Epithelial cell of esophagus (primary cell): ENCODE measurements around the gene WASF1.

Source experiments
- DNase-seq: peaks from one replicate; pipeline ENCODE4 v3.0.0; 2010; ENCODE audit warnings: low read depth
- H3K4me3 ChIP-seq: 2 replicates; pipeline ENCODE4 v1.5.1; 2011; ENCODE audit warnings: mild to moderate bottlenecking, low read length, control low read depth
- CTCF ChIP-seq: IDR thresholded peaks from 2 replicates; pipeline ENCODE4 v1.5.1; 2011; ENCODE audit warnings: low read depth, mild to moderate bottlenecking, low read length, control low read depth, inconsistent platforms; ENCODE audit not compliant: insufficient read depth; ENCODE audit errors: missing control alignments

The WASF1 gene

GRCh38 chr6:110188791-110189190, 9.3 kb upstream of the WASF1 start:
- DNase-seq = peak; percentile 54
- H3K4me3 ChIP-seq = no peak overlapping the region
- TF ChIP-seq CTCF = no peak

- DNase-seq = no peak
- no peak overlapping the region for H3K4me3 ChIP-seq
- TF ChIP-seq CTCF = no peak
These were observed 6.4 kb upstream of the WASF1 start for GRCh38 chr6:110185879-110186278.

- TF ChIP-seq CTCF = no peak
These were observed 3.9 kb upstream of the WASF1 start for GRCh38 chr6:110183292-110183885.

GRCh38 chr6:110181131-110182030, 1.9 kb upstream of the WASF1 start:
- no peak for TF ChIP-seq CTCF
- peak overlapping the region; percentile 91 for H3K4me3 ChIP-seq
- peak; percentile 23 for DNase-seq

More at GRCh38 chr6:110183292-110183885, 3.9 kb upstream of the WASF1 start:
- H3K4me3 ChIP-seq = no peak overlapping the region
- no peak for DNase-seq

GRCh38 chr6:110180228-110181008, 948 bp upstream of the WASF1 start, which contains the start of gene CDC40:
TSS of gene CDC40 (plus strand) at chr6:110180427. CDS start at chr6:110180445, 18 bp downstream.
- no peak for TF ChIP-seq CTCF
- H3K4me3 ChIP-seq = peak within 1 kb of the TSS; percentile 91
- DNase-seq = no peak

- DNase-seq = peak; percentile 82
- H3K4me3 ChIP-seq = peak overlapping the region; percentile 91
- TF ChIP-seq CTCF = peak; percentile 74
These were observed 654 bp downstream of the WASF1 start for GRCh38 chr6:110178626-110179405.
